ENCODE measurements around the gene ELF5. TPM values are rescaled to one million over a fixed set of nuclear protein-coding genes. Genes with fewer than 3 reads are reported as not detected.

Gene ELF5
- total and polyA plus RNA-seq, 2 donors (not counting 1 experiment from before 2014, with no cell fraction given): not detected

- H3K4me3 ChIP-seq (replicated peaks in 1 of 4; ENCODE audit: control extremely low read depth in 1 of 4, insufficient read depth in 1 of 4, low read depth in 3 of 4, low read length in 4 of 4): no peak overlapping the region
- DNase-seq (ENCODE audit: low read depth in 2 of 2): no peak
- H3K9me3 ChIP-seq (ENCODE audit: control insufficient read depth, insufficient read depth, low read depth, low read length): no peaks in the 10 kb centered on the region
- H3K9ac ChIP-seq (ENCODE audit: insufficient read depth, low read length): no peak overlapping the region
- H2AFZ ChIP-seq (ENCODE audit: low read length): no peak overlapping the region
- no peak for TF ChIP-seq CTCF (conservative IDR thresholded peaks at IDR 0.05 in 1 of 2, IDR thresholded peaks at IDR 0.05 in 1 of 2; ENCODE audit: low read depth in 1 of 2, low read length in 2 of 2)
- TF ChIP-seq EZH2 (IDR thresholded peaks at IDR 0.05; ENCODE audit: low read length, missing control alignments): no peak
- H3K4me1 ChIP-seq (ENCODE audit: control insufficient read depth, extremely low read depth, insufficient read depth, low read length): no peaks in the 10 kb centered on the region
- no peaks in the 10 kb centered on the region for H3K36me3 ChIP-seq (ENCODE audit: control insufficient read depth, insufficient read depth, low read length)
- no peak overlapping the region for H3K4me2 ChIP-seq (ENCODE audit: extremely low read depth, insufficient read depth, low read length)
- H3K79me2 ChIP-seq (ENCODE audit: control insufficient read depth, insufficient read depth, low read length): no peaks in the 10 kb centered on the region
- no peak overlapping the region for H3K27ac ChIP-seq (ENCODE audit: insufficient read depth, low read length)
- H3K27me3 ChIP-seq (ENCODE audit: control insufficient read depth, insufficient read depth, low read length): peaks cover 10% of the 10 kb centered on the region
- H4K20me1 ChIP-seq (ENCODE audit: control insufficient read depth, extremely low read depth, insufficient read depth, low read length): no peaks in the 10 kb centered on the region
Observed at GRCh38 chr11:34530545-34531234, 17.1 kb upstream of the ELF5 start.

- no peak overlapping the region for H3K9ac ChIP-seq (ENCODE audit: insufficient read depth, low read length)
- no peaks in the 10 kb centered on the region for H3K36me3 ChIP-seq (ENCODE audit: control insufficient read depth, insufficient read depth, low read length)
- no peaks in the 10 kb centered on the region for H3K4me1 ChIP-seq (ENCODE audit: control insufficient read depth, extremely low read depth, insufficient read depth, low read length)
- no peak overlapping the region for H3K27ac ChIP-seq (ENCODE audit: insufficient read depth, low read length)
- no peak overlapping the region for H3K4me3 ChIP-seq (replicated peaks in 1 of 4; ENCODE audit: control extremely low read depth in 1 of 4, insufficient read depth in 1 of 4, low read depth in 3 of 4, low read length in 4 of 4)
- no peak for DNase-seq (ENCODE audit: low read depth in 2 of 2)
- H3K27me3 ChIP-seq (ENCODE audit: control insufficient read depth, insufficient read depth, low read length): peaks cover 10% of the 10 kb centered on the region
- no peak overlapping the region for H2AFZ ChIP-seq (ENCODE audit: low read length)
- no peaks in the 10 kb centered on the region for H3K9me3 ChIP-seq (ENCODE audit: control insufficient read depth, insufficient read depth, low read depth, low read length)
- TF ChIP-seq EZH2 (IDR thresholded peaks at IDR 0.05; ENCODE audit: low read length, missing control alignments): no peak
- no peak for TF ChIP-seq CTCF (conservative IDR thresholded peaks at IDR 0.05 in 1 of 2, IDR thresholded peaks at IDR 0.05 in 1 of 2; ENCODE audit: low read depth in 1 of 2, low read length in 2 of 2)
- no peak overlapping the region for H3K4me2 ChIP-seq (ENCODE audit: extremely low read depth, insufficient read depth, low read length)
- H4K20me1 ChIP-seq (ENCODE audit: control insufficient read depth, extremely low read depth, insufficient read depth, low read length): no peaks in the 10 kb centered on the region
- H3K79me2 ChIP-seq (ENCODE audit: control insufficient read depth, insufficient read depth, low read length): no peaks in the 10 kb centered on the region
Observed at GRCh38 chr11:34529643-34530042, 16.0 kb upstream of the ELF5 start.

- TF ChIP-seq EZH2 (IDR thresholded peaks at IDR 0.05; ENCODE audit: low read length, missing control alignments) (no peak), CTCF (conservative IDR thresholded peaks at IDR 0.05 in 1 of 2, IDR thresholded peaks at IDR 0.05 in 1 of 2; ENCODE audit: low read depth in 1 of 2, low read length in 2 of 2) (no peak)
- H3K27me3 ChIP-seq (ENCODE audit: control insufficient read depth, insufficient read depth, low read length): peaks cover 15% of the 10 kb centered on the region
- no peak overlapping the region for H3K27ac ChIP-seq (ENCODE audit: insufficient read depth, low read length)
- no peaks in the 10 kb centered on the region for H3K4me1 ChIP-seq (ENCODE audit: control insufficient read depth, extremely low read depth, insufficient read depth, low read length)
- no peaks in the 10 kb centered on the region for H3K79me2 ChIP-seq (ENCODE audit: control insufficient read depth, insufficient read depth, low read length)
- H3K36me3 ChIP-seq (ENCODE audit: control insufficient read depth, insufficient read depth, low read length): no peaks in the 10 kb centered on the region
- no peak overlapping the region for H3K4me3 ChIP-seq (replicated peaks in 1 of 4; ENCODE audit: control extremely low read depth in 1 of 4, insufficient read depth in 1 of 4, low read depth in 3 of 4, low read length in 4 of 4)
- H4K20me1 ChIP-seq (ENCODE audit: control insufficient read depth, extremely low read depth, insufficient read depth, low read length): no peaks in the 10 kb centered on the region
- no peak for DNase-seq (ENCODE audit: low read depth in 2 of 2)
- H3K9ac ChIP-seq (ENCODE audit: insufficient read depth, low read length): no peak overlapping the region
- H2AFZ ChIP-seq (ENCODE audit: low read length): no peak overlapping the region
- H3K9me3 ChIP-seq (ENCODE audit: control insufficient read depth, insufficient read depth, low read depth, low read length): no peaks in the 10 kb centered on the region
- H3K4me2 ChIP-seq (ENCODE audit: extremely low read depth, insufficient read depth, low read length): no peak overlapping the region
Observed at GRCh38 chr11:34528072-34528471, 14.5 kb upstream of the ELF5 start.
